SK-N-SH (cell line): ENCODE results near the gene PPP2R2B. TPM values are rescaled to one million over a fixed set of nuclear protein-coding genes. Genes with fewer than 3 reads are reported as not detected.

ENCODE experiments used
- CTCF ChIA-PET: fragments of 300-600, 350-600 bp; formaldehyde crosslinking; extraction: SDS; loops from one replicate; lab custom pipeline; 2021; lab: Yijun Ruan, JAX
- POLR2A ChIA-PET: fragments of 350-600 bp; sonication (Branson Sonifier 250); formaldehyde crosslinking; extraction: SDS; loops from one replicate; lab custom pipeline; 2020; ENCODE audit warnings: antibody characterized with exemption, inconsistent platforms; lab: Yijun Ruan, JAX
- DNase-seq: peaks from one replicate; pipeline ENCODE4 v3.0.0; 2012
- H2AFZ ChIP-seq: fragments of 200-600 bp; sonication (generic); 2 replicates; pipeline ENCODE4 v1.8.1; 2016; ENCODE audit warnings: antibody characterized with exemption, mild to moderate bottlenecking, low read depth
- H3F3A ChIP-seq: fragments of 200-600 bp; sonication (generic); replicated peaks from 2 replicates; pipeline ENCODE3; 2016; ENCODE audit warnings: antibody characterized with exemption, mild to moderate bottlenecking; ENCODE audit not compliant: insufficient read depth
- H3K27ac ChIP-seq, 2 experiments: fragments of 200-500 bp in 1 of 2; fragments of 200-600 bp in 1 of 2; sonication (Bioruptor generic) in 1 of 2; sonication (generic), shearing (Covaris generic) in 1 of 2; 2 replicates each; pipeline versions ENCODE4 v1.5.1 to v1.6.1; 2014 to 2016; ENCODE audit warnings: low read depth in 2 of 2, inconsistent platforms in 1 of 2, low read length in 1 of 2, mild to moderate bottlenecking in 1 of 2, mixed read lengths in 1 of 2
- H3K27me3 ChIP-seq: fragments of 200-600 bp; sonication (generic), shearing (Covaris generic); 2 replicates; pipeline ENCODE4 v1.6.1; 2016; ENCODE audit warnings: mixed run types; ENCODE audit not compliant: insufficient read depth
- H3K36me3 ChIP-seq, 2 experiments: fragments of 200-500 bp in 1 of 2; fragments of 200-600 bp in 1 of 2; sonication (Bioruptor generic) in 1 of 2; sonication (generic) in 1 of 2; replicated peaks in 1 of 2; 2 replicates each; pipeline versions ENCODE3 to v1.5.1; 2014 to 2016; ENCODE audit warnings: low read length in 1 of 2, mild to moderate bottlenecking in 1 of 2; ENCODE audit not compliant: insufficient read depth in 2 of 2, control insufficient read depth in 1 of 2
- H3K4me1 ChIP-seq, 2 experiments: fragments of 200-500 bp in 1 of 2; fragments of 200-600 bp in 1 of 2; sonication (Bioruptor generic) in 1 of 2; sonication (generic), shearing (Covaris generic) in 1 of 2; 2 replicates each; pipeline versions ENCODE4 v1.5.1 to v1.6.1; 2014 to 2016; ENCODE audit warnings: low read depth in 1 of 2, low read length in 1 of 2, mixed run types in 1 of 2; ENCODE audit not compliant: insufficient read depth in 2 of 2, control insufficient read depth in 1 of 2
- H3K4me2 ChIP-seq: fragments of 200-600 bp; sonication (generic), shearing (Covaris generic); 2 replicates; pipeline ENCODE4 v1.6.1; 2017; ENCODE audit warnings: mixed run types
- H3K4me3 ChIP-seq, 2 experiments: fragments of 200-500 bp in 1 of 2; fragments of 200-600 bp in 1 of 2; sonication (Bioruptor generic) in 1 of 2; sonication (generic), shearing (Covaris generic) in 1 of 2; 2 replicates each; pipeline versions ENCODE4 v1.5.1 to v1.8.1; 2014 to 2016; ENCODE audit warnings: low read depth in 2 of 2, inconsistent platforms in 1 of 2, low read length in 1 of 2, mild to moderate bottlenecking in 1 of 2, mixed read lengths in 1 of 2, moderate library complexity in 1 of 2
- H3K79me2 ChIP-seq: fragments of 200-600 bp; sonication (generic); 2 replicates; pipeline ENCODE4 v1.8.1; 2017; ENCODE audit warnings: mild to moderate bottlenecking; ENCODE audit not compliant: insufficient read depth
- H3K9ac ChIP-seq: fragments of 200-600 bp; sonication (generic); 2 replicates; pipeline ENCODE4 v1.6.1; 2017; ENCODE audit warnings: mixed run types
- H3K9me2 ChIP-seq: fragments of 200-600 bp; sonication (generic); 2 replicates; pipeline ENCODE4 v1.6.1; 2017; ENCODE audit warnings: mixed run types
- H3K9me3 ChIP-seq: fragments of 200-600 bp; sonication (generic); 2 replicates; pipeline ENCODE4 v1.6.1; 2017; ENCODE audit warnings: mixed run types, mild to moderate bottlenecking, moderate library complexity
- H4K20me1 ChIP-seq: fragments of 200-600 bp; sonication (generic); 2 replicates; pipeline ENCODE4 v1.6.1; 2017; ENCODE audit warnings: mild to moderate bottlenecking, mixed run types; ENCODE audit not compliant: insufficient read depth
- ELF1 ChIP-seq: IDR thresholded peaks from 2 replicates; pipeline ENCODE4 v1.4.0; 2012
- RAD21 ChIP-seq: IDR thresholded peaks from 2 replicates; pipeline ENCODE4 v1.6.1; 2012; ENCODE audit warnings: mild to moderate bottlenecking, low read length
- SMC3 ChIP-seq: IDR thresholded peaks from 2 replicates; pipeline ENCODE4 v1.6.1; 2012; ENCODE audit warnings: low read depth, low read length, improper control_type of control experiment
- TAF1 ChIP-seq: IDR thresholded peaks from 2 replicates; pipeline ENCODE4 v1.6.1; 2012; ENCODE audit warnings: low read depth, mild to moderate bottlenecking, low read length, moderate library complexity, borderline replicate concordance
- WGBS: methylation state at CpG from one replicate; pipeline ENCODE4 v1.1.6; 2017; ENCODE audit warnings: low lambda C conversion rate; 5-methylcytosine and 5-hydroxymethylcytosine counted together
- polyA plus RNA-seq, 3 experiments: library from polyadenylated mRNA; depleted of rRNA; stranded (reverse); fragments of >200 nt; gene quantifications; 2 replicates each; pipeline ENCODE4 v1.2.3, GENCODE V29; 2012
- TF ChIP-seq, protein P1 (sequence below): fragments of 150-350 bp; IDR thresholded peaks from 2 replicates; pipeline ENCODE4 v1.6.1; 2017; ENCODE audit warnings: antibody characterized with exemption, low read length, low read depth, borderline replicate concordance
- TF ChIP-seq, protein P2 (sequence below): fragments of 150-350 bp; IDR thresholded peaks from 2 replicates; pipeline ENCODE4 v1.6.1; 2016; ENCODE audit warnings: mild to moderate bottlenecking, low read depth, low read length
- TF ChIP-seq, protein P3 (sequence below): fragments of 200-600 bp; sonication (generic); IDR thresholded peaks from 2 replicates; pipeline ENCODE4 v1.6.1; 2017; ENCODE audit warnings: antibody characterized with exemption, mild to moderate bottlenecking, moderate library complexity

PPP2R2B gene
- polyA plus RNA-seq, 1 of the 3 experiments (the other 2 are of a cell fraction) = 11.4 TPM

DNA sequence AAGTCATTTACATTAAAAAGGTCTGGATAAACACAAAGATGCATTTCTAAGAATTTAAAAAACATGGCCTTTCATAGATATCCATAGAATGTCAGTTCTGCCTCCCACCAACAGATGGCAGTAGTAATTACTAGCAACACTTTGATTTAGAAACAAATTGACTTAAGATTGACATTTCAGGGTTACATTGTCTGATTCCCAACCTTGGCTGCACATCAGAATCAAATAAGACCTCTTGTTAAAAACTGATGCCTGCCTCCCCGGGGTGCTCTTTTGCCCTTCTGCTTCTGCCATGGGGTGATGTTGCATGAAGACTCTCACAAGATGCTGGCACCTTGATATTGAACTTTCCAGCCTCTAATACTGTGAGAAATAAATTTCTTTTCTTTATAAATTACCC, 216.3 kb downstream of the PPP2R2B start:
- WGBS = 67% methylated on average over 1 of the region's 1 CpG
- peaks cover 0 to 2% of the 10 kb centered on the region in 2 experiments; a peak in 2 of 4 replicates for H3K4me1 ChIP-seq

DNA sequence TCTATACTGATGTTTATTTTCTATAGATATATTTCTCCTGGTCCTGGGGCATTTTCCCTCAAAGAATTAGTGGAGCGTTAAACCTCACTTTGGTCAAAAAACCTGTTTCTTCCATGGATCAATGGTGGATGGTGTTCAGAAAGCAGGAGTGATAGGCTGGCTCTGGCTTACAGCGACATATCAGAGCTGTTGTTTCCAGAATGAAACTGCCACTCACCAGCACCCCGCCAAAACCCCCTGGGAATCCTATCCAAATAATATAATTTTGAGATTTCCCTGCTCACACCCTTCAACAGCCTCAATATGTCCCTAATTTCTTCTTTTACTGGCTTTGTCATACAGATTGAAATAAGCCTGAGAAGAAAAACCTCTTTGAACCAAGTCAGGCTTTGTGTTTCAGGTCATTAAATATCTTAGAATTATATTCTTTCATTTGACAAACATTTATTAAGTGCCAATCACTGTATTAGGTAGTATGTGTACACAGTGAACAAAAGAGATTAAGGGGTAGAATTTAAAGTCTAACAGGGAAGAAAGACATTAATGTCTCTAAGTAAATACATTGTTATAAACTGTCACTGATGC, 218.1 kb downstream of the PPP2R2B start:
- Histone ChIP-seq H3K4me1 (peaks cover 0 to 2% of the 10 kb centered on the region in 2 experiments; a peak in 2 of 4 replicates), H3K4me3 (no peak overlapping the region), H3K27me3 (no peaks in the 10 kb centered on the region), H3F3A (no peaks in the 10 kb centered on the region), H2AFZ (no peak overlapping the region), H3K36me3 (no peaks in the 10 kb centered on the region), H3K9me2 (no peaks in the 10 kb centered on the region), H3K9ac (no peak overlapping the region), H3K27ac (no peak overlapping the region; a peak in 1 of 4 replicates), H3K4me2 (no peak overlapping the region), H4K20me1 (no peaks in the 10 kb centered on the region), H3K9me3 (no peaks in the 10 kb centered on the region), H3K79me2 (no peaks in the 10 kb centered on the region)
- POLR2A ChIA-PET = no interaction called here
- no peak for DNase-seq
- 72% methylated on average over 3 of the region's 3 CpGs for WGBS
- TF ChIP-seq TAF1 = no peak
- TF ChIP-seq, protein P1, sequence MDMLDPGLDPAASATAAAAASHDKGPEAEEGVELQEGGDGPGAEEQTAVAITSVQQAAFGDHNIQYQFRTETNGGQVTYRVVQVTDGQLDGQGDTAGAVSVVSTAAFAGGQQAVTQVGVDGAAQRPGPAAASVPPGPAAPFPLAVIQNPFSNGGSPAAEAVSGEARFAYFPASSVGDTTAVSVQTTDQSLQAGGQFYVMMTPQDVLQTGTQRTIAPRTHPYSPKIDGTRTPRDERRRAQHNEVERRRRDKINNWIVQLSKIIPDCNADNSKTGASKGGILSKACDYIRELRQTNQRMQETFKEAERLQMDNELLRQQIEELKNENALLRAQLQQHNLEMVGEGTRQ = no peak
- no peak for TF ChIP-seq SMC3
- CTCF ChIA-PET = interaction anchor here (1.8 kb wide), 1 partner anchor 12 kb away, joined by 5 read pairs; no protein-coding TSS in a partner anchor

More for the DNA sequence above, 216.3 kb downstream of the PPP2R2B start:
- Histone ChIP-seq H3K4me3 (no peak overlapping the region), H3F3A (no peaks in the 10 kb centered on the region), H3K79me2 (no peaks in the 10 kb centered on the region), H3K27ac (no peak overlapping the region), H2AFZ (no peak overlapping the region), H3K9ac (no peak overlapping the region), H3K9me2 (no peaks in the 10 kb centered on the region), H3K4me2 (no peak overlapping the region), H4K20me1 (no peaks in the 10 kb centered on the region), H3K36me3 (no peaks in the 10 kb centered on the region), H3K27me3 (no peaks in the 10 kb centered on the region), H3K9me3 (no peaks in the 10 kb centered on the region)
- TF ChIP-seq RAD21 = peak; percentile 28; the same call in 1 of the 2 replicates
- no peak for TF ChIP-seq ELF1
- TF ChIP-seq, protein P2, sequence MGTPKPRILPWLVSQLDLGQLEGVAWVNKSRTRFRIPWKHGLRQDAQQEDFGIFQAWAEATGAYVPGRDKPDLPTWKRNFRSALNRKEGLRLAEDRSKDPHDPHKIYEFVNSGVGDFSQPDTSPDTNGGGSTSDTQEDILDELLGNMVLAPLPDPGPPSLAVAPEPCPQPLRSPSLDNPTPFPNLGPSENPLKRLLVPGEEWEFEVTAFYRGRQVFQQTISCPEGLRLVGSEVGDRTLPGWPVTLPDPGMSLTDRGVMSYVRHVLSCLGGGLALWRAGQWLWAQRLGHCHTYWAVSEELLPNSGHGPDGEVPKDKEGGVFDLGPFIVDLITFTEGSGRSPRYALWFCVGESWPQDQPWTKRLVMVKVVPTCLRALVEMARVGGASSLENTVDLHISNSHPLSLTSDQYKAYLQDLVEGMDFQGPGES = no peak
- TF ChIP-seq, protein P3, sequence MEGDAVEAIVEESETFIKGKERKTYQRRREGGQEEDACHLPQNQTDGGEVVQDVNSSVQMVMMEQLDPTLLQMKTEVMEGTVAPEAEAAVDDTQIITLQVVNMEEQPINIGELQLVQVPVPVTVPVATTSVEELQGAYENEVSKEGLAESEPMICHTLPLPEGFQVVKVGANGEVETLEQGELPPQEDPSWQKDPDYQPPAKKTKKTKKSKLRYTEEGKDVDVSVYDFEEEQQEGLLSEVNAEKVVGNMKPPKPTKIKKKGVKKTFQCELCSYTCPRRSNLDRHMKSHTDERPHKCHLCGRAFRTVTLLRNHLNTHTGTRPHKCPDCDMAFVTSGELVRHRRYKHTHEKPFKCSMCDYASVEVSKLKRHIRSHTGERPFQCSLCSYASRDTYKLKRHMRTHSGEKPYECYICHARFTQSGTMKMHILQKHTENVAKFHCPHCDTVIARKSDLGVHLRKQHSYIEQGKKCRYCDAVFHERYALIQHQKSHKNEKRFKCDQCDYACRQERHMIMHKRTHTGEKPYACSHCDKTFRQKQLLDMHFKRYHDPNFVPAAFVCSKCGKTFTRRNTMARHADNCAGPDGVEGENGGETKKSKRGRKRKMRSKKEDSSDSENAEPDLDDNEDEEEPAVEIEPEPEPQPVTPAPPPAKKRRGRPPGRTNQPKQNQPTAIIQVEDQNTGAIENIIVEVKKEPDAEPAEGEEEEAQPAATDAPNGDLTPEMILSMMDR = peak; percentile 67
- POLR2A ChIA-PET = no interaction called here
- DNase-seq = no peak
- CTCF ChIA-PET = interaction anchor here (0.6 to 2.1 kb wide), 5 partner anchors 9 to 303 kb away, joined by 3 to 6 read pairs (median 4); no protein-coding TSS in a partner anchor
